IMR-90 (cell line): Measurements from ENCODE around the gene IL34. TPM values are rescaled to one million over a fixed set of nuclear protein-coding genes. Genes with fewer than 3 reads are reported as not detected.

Experiments
- ATAC-seq: fragments of 200-7000 bp; cut with Tn5 transposase; 2 replicates; pipeline ENCODE4 v1.9.1; 2020; ENCODE audit warnings: low read depth, mild to moderate bottlenecking, moderate library complexity
- BruUV-seq: library from RNA; stranded (reverse); fragments of 400-500 nt; replicated peaks from 2 replicates; lab custom pipeline; 2021; lab: Mats Ljungman, UMichigan
- CTCF ChIA-PET: fragments of 300-600 bp; formaldehyde crosslinking; extraction: SDS; loops from one replicate; lab custom pipeline; 2021; ENCODE audit warnings: antibody characterized with exemption; lab: Yijun Ruan, JAX
- POLR2A ChIA-PET: fragments of 300-600 bp; sonication (Branson Sonifier 250); formaldehyde crosslinking; loops from one replicate; lab custom pipeline; 2022; ENCODE audit warnings: antibody characterized with exemption; ENCODE audit not compliant: unreplicated experiment; lab: Charles Lee
- DNase-seq: peaks from one replicate; pipeline ENCODE4 v3.0.0; 2013
- H2AFZ ChIP-seq: replicated peaks from 2 replicates; pipeline ENCODE3; 2013; ENCODE audit warnings: low read length, mild to moderate bottlenecking; ENCODE audit not compliant: poor library complexity
- H2AK5ac ChIP-seq: 2 replicates; pipeline ENCODE4 v1.6.1; 2013; ENCODE audit warnings: low read depth, low read length, inconsistent platforms
- H2AK9ac ChIP-seq: replicated peaks from 2 replicates; pipeline ENCODE3; 2013; ENCODE audit warnings: mild to moderate bottlenecking, low read depth, low read length, moderate library complexity; ENCODE audit not compliant: poor library complexity
- H2BK120ac ChIP-seq: 2 replicates; pipeline ENCODE4 v1.6.1; 2013; ENCODE audit warnings: low read depth, low read length, inconsistent platforms
- H2BK15ac ChIP-seq: 3 replicates; pipeline ENCODE4 v1.6.1; 2013; ENCODE audit warnings: low read depth, low read length, inconsistent platforms
- H2BK20ac ChIP-seq: 2 replicates; pipeline ENCODE4 v1.6.1; 2013; ENCODE audit warnings: low read depth, mild to moderate bottlenecking, inconsistent platforms, low read length, moderate library complexity
- H2BK5ac ChIP-seq: 2 replicates; pipeline ENCODE4 v1.6.1; 2013; ENCODE audit warnings: mild to moderate bottlenecking, low read depth, low read length, inconsistent platforms; ENCODE audit not compliant: poor library complexity, severe bottlenecking
- H3K14ac ChIP-seq: replicated peaks from 2 replicates; pipeline ENCODE4 v1.6.1; 2013; ENCODE audit warnings: low read depth, low read length, inconsistent platforms
- H3K18ac ChIP-seq: 2 replicates; pipeline ENCODE4 v1.6.1; 2013; ENCODE audit warnings: low read depth, low read length, control low read depth
- H3K23ac ChIP-seq: 2 replicates; pipeline ENCODE4 v1.6.1; 2013; ENCODE audit warnings: low read depth, low read length, inconsistent platforms
- H3K27ac ChIP-seq: 2 replicates; pipeline ENCODE4 v1.5.1; 2013; ENCODE audit warnings: mild to moderate bottlenecking, control low read depth, low read length; ENCODE audit not compliant: insufficient read depth
- H3K27me3 ChIP-seq: 2 replicates; pipeline ENCODE4 v1.6.1; 2013; ENCODE audit warnings: low read length; ENCODE audit not compliant: control insufficient read depth, insufficient read depth
- H3K36me3 ChIP-seq: 2 replicates; pipeline ENCODE4 v1.6.1; 2013; ENCODE audit warnings: low read length, mixed read lengths; ENCODE audit not compliant: control insufficient read depth, insufficient read depth
- H3K4ac ChIP-seq: 2 replicates; pipeline ENCODE4 v1.6.1; 2013; ENCODE audit warnings: low read depth, low read length, inconsistent platforms
- H3K4me1 ChIP-seq: 2 replicates; pipeline ENCODE4 v1.6.1; 2013; ENCODE audit warnings: low read length, mixed read lengths; ENCODE audit not compliant: control insufficient read depth, insufficient read depth
- H3K4me2 ChIP-seq: 2 replicates; pipeline ENCODE4 v1.6.1; 2013; ENCODE audit warnings: low read depth, mild to moderate bottlenecking, control low read depth, low read length, moderate library complexity
- H3K4me3 ChIP-seq: 2 replicates; pipeline ENCODE4 v1.5.1; 2013; ENCODE audit warnings: low read depth, mild to moderate bottlenecking, control low read depth, low read length, moderate library complexity; ENCODE audit not compliant: insufficient read depth
- H3K56ac ChIP-seq: 2 replicates; pipeline ENCODE4 v1.6.1; 2013; ENCODE audit warnings: low read length, inconsistent platforms; ENCODE audit not compliant: insufficient read depth; ENCODE audit errors: extremely low read depth
- H3K79me1 ChIP-seq, 2 experiments: 2 replicates each; pipeline ENCODE4 v1.6.1; 2013; ENCODE audit warnings: low read length in 2 of 2, inconsistent platforms in 1 of 2, low read depth in 1 of 2
- H3K9ac ChIP-seq: 2 replicates; pipeline ENCODE4 v1.6.1; 2013; ENCODE audit warnings: low read depth, low read length, control low read depth
- H3K9me1 ChIP-seq: 2 replicates; pipeline ENCODE4 v1.6.1; 2013; ENCODE audit warnings: low read length, inconsistent platforms; ENCODE audit not compliant: insufficient read depth
- H3K9me3 ChIP-seq: 2 replicates; pipeline ENCODE4 v1.6.1; 2013; ENCODE audit warnings: low read length; ENCODE audit not compliant: control insufficient read depth, insufficient read depth
- H4K20me1 ChIP-seq: 2 replicates; pipeline ENCODE4 v1.6.1; 2013; ENCODE audit warnings: low read length, inconsistent platforms; ENCODE audit not compliant: insufficient read depth
- H4K5ac ChIP-seq: 2 replicates; pipeline ENCODE4 v1.6.1; 2013; ENCODE audit warnings: mild to moderate bottlenecking, low read depth, low read length, control low read depth
- H4K8ac ChIP-seq, 2 experiments: 2 replicates each; pipeline ENCODE4 v1.6.1; 2013; ENCODE audit warnings: low read depth in 2 of 2, low read length in 2 of 2, control low read depth in 1 of 2, inconsistent platforms in 1 of 2
- H4K91ac ChIP-seq: 2 replicates; pipeline ENCODE4 v1.6.1; 2013; ENCODE audit warnings: low read depth, low read length, inconsistent platforms; ENCODE audit not compliant: insufficient read depth
- BHLHE40 ChIP-seq: fragments of 150-350 bp; IDR thresholded peaks from 2 replicates; pipeline ENCODE4 v1.6.1; 2016; ENCODE audit warnings: mild to moderate bottlenecking, low read depth, low read length
- POLR2A ChIP-seq: IDR thresholded peaks from 2 replicates; pipeline ENCODE4 v1.6.1; 2012; ENCODE audit warnings: mild to moderate bottlenecking, low read depth, low read length
- WGBS, 2 experiments: methylation state at CpG; one replicate each; pipeline versions ENCODE4 v1.1.5 to v1.1.7; 2013; ENCODE audit warnings: missing lambda C conversion rate in 2 of 2; ENCODE audit not compliant: insufficient read length in 1 of 2; ENCODE audit errors: extremely low coverage in 2 of 2; 5-methylcytosine and 5-hydroxymethylcytosine counted together
- dilution Hi-C: fragments of 300-500 bp; cut with HindIII; formaldehyde crosslinking; loops from one replicate; pipeline ENCODE4 v1.14.3; 2018; ENCODE audit warnings: low sequenced_read_pairs; ENCODE audit not compliant: unreplicated experiment
- in situ Hi-C: fragments of 300-500 bp; cut with MboI; formaldehyde crosslinking; loops from 3 replicates; pipeline ENCODE4 v1.14.3; 2019; ENCODE audit warnings: low sequenced_read_pairs, inconsistent platforms, mixed read lengths
- intact Hi-C: fragments of 100-400 bp; cut with micrococcal nuclease; formaldehyde crosslinking; loops from 2 replicates; pipeline ENCODE4 v1.10.0; 2022
- polyA plus RNA-seq, 3 experiments: library from polyadenylated mRNA; depleted of rRNA; stranded (reverse); fragments of >200 nt; gene quantifications; 2 replicates each; pipeline ENCODE4 v1.2.3, GENCODE V29; 2012; ENCODE audit warnings: low replicate concordance in 1 of 3
- total RNA-seq: library from RNA; depleted of rRNA; stranded (reverse); fragments of >200 nt; gene quantifications from 2 replicates; pipeline ENCODE4 v1.2.3, GENCODE V29; 2012

IL34 gene
- total and polyA plus RNA-seq, 2 of the 4 experiments (the other 2 are of a cell fraction) = 1.3 to 2.5 TPM

- intact Hi-C loops = loop anchor here (1.0 to 5.0 kb wide), 3 partner anchors 54 to 673 kb away; partner anchors contain the start of gene CALB2
These were observed 38.0 kb downstream of the IL34 start for GRCh38 chr16:70684146-70685060.

More at GRCh38 chr16:70684146-70685060, 38.0 kb downstream of the IL34 start:
- ChIA-PET POLR2A (interaction anchor here (0.5 to 0.6 kb wide), 2 partner anchors 73 to 120 kb away, joined by 3 read pairs; no protein-coding TSS in a partner anchor), CTCF (no interaction called here)
- Histone ChIP-seq H2AFZ (peak overlapping the region; percentile 58), H2AK9ac (peak overlapping the region; percentile 98), H2BK15ac (peak overlapping the region; percentile 54; the same call in 1 of the 3 replicates), H3K14ac (peak overlapping the region; percentile 93), H4K20me1 (peaks cover 55% of the 10 kb centered on the region), H3K27ac (peak overlapping the region; percentile 92), H3K4me1 (peaks cover 61% of the 10 kb centered on the region), H2BK120ac (peak overlapping the region; percentile 82), H4K5ac (0 out of 2 replicates have a peak overlapping the region, but pooled peaks have one; percentile 1), H2BK5ac (peak overlapping the region; percentile 85), H4K8ac (peak overlapping the region; percentile 66 to 77; a peak in 2 of 4 replicates), H2BK20ac (peak overlapping the region; percentile 61; the same call in 1 of the 2 replicates), H3K23ac (peak overlapping the region; percentile 96), H3K9me1 (peaks cover 28% of the 10 kb centered on the region), H3K4me3 (peak overlapping the region; percentile 90), H3K56ac (peak overlapping the region; percentile 78), H3K9me3 (no peaks in the 10 kb centered on the region), H3K4ac (peak overlapping the region; percentile 89), H3K9ac (peak overlapping the region; percentile 93), H4K91ac (peak overlapping the region; percentile 81), H3K79me1 (peaks cover 3 to 70% of the 10 kb centered on the region in 2 experiments; a peak in 3 of 4 replicates), H3K27me3 (no peaks in the 10 kb centered on the region), H3K4me2 (peak overlapping the region; percentile 78), H2AK5ac (peak overlapping the region; percentile 97), H3K36me3 (peaks cover 24% of the 10 kb centered on the region), H3K18ac (peak overlapping the region; percentile 0; the same call in 1 of the 2 replicates)
- 34% methylated on average over 4 of the region's 14 CpGs; no CpG with 5 or more reads in 1 of the 2 experiments for WGBS, 2 experiments
- no peak for DNase-seq
- dilution Hi-C loops = no loop called here
- TF ChIP-seq BHLHE40 (no peak), POLR2A (0 out of 2 replicates have a peak, but pooled peaks have one; percentile 1)
- no peak for ATAC-seq
- in situ Hi-C loops = loop anchor here (5.0 to 25.0 kb wide), 3 partner anchors 53 to 678 kb away; partner anchors contain the start of gene CALB2
- BruUV-seq = no TSS peak
